Measurements from ENCODE around the gene PCNX2.

GRCh38 chr1:233313434-233314155 lies 18.1 kb upstream of the PCNX2 start:
- TF ChIP-seq CREB5 (CRISPR knock-in tag; IDR thresholded peaks at IDR 0.05; ENCODE audit: low read depth) (no peak), ZC3H10 (CRISPR knock-in tag; IDR thresholded peaks at IDR 0.05) (no peak), ZNF8 (CRISPR knock-in tag; IDR thresholded peaks at IDR 0.05) (no peak), CSDC2 (CRISPR knock-in tag; IDR thresholded peaks at IDR 0.05) (no peak)
